Endothelial cell of hepatic sinusoid (primary cell): Measurements from ENCODE around the gene TMEM127.
"Not testable (repeated sequence)": the region's sequence is repeated elsewhere in the genome, so short reads cannot be mapped to it uniquely, and the experiment has no call there.

Experiments
- in situ Hi-C: cut with HindIII; loops from 2 replicates; pipeline ENCODE4 v1.10.0; 2017; ENCODE audit warnings: low sequenced_read_pairs

TMEM127 gene, protein sequence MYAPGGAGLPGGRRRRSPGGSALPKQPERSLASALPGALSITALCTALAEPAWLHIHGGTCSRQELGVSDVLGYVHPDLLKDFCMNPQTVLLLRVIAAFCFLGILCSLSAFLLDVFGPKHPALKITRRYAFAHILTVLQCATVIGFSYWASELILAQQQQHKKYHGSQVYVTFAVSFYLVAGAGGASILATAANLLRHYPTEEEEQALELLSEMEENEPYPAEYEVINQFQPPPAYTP

GRCh38 chr2:96265840-96266679 lies at the start of gene TMEM127, which contains the start of gene CIAO1:
Gene TMEM127 (minus strand): TSS chr2:96265997. CDS start chr2:96265381, 616 bp downstream.
Gene CIAO1 (plus strand): TSS chr2:96266225. CDS start chr2:96266351, 126 bp downstream.
- in situ Hi-C loops = no loop called here

DNA sequence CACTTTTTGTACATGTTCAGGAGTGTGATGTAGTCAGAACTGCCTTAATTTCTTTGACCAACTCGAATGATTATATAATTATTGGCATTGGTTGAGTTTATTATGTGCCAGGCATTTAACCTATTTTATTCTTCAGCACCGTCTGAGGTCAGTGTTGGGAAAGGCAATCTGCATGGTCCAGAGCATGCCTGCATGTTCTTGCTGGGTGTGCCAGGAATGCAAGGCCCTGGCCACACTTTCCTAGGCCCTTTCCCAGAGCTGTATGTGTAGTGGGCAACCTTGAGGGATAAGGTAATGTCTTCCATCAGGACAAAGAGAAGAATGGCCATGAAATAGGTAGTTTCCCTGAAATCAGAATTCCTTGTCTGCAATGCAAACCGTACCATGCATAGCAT lies 49.2 kb upstream of the TMEM127 start:
- in situ Hi-C loops = no loop called here

- in situ Hi-C loops = no loop called here
These were observed 42.5 kb upstream of the TMEM127 start for GRCh38 chr2:96308248-96308647.

DNA sequence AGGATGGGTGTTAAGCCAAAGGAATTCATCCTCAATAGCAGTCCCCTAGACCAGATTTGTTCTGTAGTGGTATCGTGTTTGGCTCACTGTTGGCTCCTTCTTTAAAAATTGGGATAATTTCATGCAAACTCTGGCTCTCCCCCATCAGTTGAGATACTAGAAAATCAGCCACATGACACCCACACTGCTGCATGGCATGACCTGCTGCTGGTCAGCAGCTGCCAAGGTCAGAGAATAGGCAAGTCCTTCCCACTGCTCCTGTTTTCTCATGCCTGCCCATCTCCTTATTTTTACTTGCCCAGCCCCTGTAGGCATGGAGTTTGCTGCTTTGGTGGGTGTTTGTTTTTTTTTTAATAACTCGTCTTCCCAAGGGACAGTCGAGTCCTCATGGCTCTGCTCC lies 40.6 kb upstream of the TMEM127 start:
- in situ Hi-C loops = no loop called here

DNA sequence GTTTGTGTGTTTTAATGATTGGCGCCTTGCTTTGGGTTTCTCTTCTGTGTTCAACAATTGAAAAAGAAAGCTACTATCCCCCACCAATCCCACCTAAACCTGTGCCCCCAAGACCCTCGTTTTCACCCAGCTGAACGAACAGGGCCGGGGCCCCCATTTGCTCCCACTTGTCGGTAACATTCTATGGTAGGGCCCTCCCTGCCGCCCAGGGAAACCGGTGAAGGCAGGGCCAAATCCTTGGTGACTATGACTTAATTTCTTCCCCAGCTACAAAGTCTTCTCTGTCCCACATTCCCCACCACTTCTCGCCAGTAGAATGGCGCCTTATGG lies 40.1 kb upstream of the TMEM127 start:
- in situ Hi-C loops = no loop called here

DNA sequence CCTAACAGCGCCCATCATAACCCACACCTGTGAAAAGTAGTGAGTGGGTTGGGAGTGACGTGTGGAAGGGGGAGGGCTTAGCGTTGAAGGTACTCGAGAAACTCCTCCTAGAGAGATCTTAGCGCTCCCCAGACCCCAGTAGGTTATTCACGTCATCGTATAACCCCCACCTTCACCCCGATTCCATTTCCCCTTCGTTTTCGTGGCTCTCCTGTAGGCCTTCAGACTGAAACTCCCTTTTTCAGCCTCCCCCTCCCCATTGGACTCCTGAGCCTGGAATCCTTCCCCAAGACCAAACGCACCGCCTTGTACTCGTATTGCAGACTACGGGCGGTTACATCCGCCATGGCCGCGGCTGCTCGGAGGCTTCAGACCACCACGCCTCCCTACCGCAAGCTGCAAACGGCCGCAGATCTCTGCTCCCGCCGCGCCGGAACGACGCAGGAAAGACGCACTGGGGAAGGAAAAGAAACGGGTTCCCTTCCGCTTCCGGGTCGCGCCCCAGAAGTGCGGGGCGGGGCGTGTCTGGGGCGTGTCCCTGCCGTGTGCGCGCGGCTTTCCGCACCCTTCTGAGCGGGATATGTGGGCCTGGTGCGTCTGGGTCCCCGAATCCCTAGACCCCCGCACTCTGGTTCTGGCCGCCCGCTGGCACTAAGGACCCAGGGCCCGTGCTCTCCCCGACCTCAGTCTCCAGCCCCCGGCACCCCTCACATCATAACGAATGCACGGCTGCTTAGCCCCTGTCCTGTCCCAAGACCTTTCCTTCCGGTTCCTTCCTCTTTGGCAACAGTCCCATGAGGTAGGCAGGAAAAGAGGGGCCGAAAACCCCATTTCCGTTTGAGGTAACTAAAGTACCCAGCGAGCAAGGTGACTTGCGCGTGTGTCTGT lies 39.5 kb upstream of the TMEM127 start, which contains the start of gene SNRNP200:
Gene SNRNP200 (minus strand): TSS at position 456 of the 888 bp plus-strand sequence. CDS start 109 bp downstream, at position 347.
- in situ Hi-C loops = no loop called here

DNA sequence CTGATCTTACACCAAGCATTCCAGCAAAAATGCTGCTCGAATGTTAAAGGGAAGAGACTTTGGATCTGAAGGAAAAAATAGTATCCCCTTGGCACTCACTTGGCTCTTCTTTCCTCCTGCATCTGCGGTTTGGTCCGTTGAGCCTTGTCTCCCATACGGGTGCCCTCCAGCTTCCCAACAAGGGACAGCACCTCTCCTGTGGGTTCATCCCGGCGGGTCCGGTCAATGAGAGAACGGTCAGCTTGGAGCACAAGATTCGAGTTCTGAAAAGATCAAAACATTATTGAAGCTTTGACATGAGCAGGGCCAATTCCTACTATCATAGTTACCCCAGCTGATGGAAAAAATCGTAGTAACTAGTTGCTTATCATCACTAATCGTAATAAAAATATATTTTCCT lies 38.8 kb upstream of the TMEM127 start:
- in situ Hi-C loops = no loop called here

DNA sequence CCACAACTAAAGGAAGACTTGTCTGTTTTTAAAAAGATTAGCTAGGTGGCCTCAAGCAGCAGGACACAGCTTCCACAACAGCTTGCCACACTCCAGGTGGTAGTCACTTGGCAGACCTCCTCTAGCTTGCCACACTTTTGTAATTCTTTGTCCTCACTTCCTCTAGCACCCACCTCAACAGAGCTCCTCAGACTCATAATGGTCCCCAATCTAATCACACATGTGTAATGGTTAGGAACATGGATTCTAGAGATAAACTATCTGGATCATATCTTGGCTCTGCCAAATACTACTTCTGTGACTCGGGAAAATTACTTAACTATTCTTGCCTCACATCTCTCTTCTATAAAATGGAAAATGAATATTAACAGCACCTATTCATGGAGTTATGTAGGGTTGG lies 36.1 kb upstream of the TMEM127 start:
- in situ Hi-C loops = no loop called here

- in situ Hi-C loops = no loop called here
These were observed 31.1 kb upstream of the TMEM127 start for GRCh38 chr2:96296925-96297324.

GRCh38 chr2:96294271-96294670 lies 28.5 kb upstream of the TMEM127 start:
- in situ Hi-C loops = not testable (repeated sequence)

DNA sequence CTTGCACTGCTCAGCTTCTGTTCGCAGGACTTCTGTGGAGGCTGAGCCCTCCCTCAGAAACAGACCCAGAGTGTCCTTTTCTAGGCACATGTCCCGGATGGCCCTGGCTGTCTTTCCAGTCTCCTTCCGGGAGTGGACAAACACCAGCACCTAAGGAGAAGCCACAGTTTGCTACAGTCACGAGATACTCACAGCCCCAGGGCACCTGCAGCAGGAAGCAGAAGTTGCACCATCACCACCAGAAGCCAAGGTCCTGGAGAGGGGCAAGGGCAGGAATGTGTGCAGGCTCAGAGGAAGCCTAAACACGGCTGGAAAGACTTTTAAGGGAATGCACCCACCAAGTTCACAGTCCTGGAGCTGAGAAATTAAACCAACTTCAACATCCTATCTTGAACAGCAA lies 26.0 kb upstream of the TMEM127 start:
- in situ Hi-C loops = no loop called here

GRCh38 chr2:96287273-96287856 lies 21.6 kb upstream of the TMEM127 start:
- in situ Hi-C loops = no loop called here

GRCh38 chr2:96276787-96277499 lies 11.1 kb upstream of the TMEM127 start:
- in situ Hi-C loops = no loop called here

DNA sequence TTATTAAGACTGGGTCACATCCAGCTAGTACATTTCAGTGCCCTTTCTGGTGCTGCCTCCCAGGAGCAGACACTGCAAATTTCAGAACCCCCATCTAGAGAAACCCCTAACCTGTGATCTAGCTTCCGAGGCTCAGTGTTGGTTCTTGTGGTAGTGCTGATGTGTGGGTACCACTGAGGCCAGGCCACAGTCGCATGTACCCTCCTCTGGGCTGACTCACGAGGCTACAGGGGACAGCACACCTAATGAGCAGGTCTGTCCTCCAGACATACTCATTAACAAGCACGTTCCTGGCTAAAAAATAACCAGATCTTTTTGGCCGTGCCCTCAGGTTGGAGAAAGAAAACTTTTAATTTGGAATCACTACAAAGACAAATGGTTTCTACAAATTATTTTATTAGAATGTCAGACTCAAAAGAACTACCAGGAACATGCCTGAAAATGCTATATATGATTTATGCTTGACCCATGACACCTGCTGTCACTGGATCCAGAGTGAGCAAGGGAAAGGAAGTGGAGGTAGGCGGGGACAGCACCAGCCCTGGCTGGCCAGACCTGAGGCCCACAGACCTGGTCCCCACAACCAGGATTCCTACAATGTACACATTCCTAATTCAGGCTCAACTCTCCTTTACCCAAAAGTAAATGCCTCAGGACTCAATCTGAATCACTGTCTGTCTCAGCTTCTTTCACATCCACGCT lies 8.7 kb upstream of the TMEM127 start:
- in situ Hi-C loops = loop anchor here (5.0 kb wide), 1 partner anchor 72 kb away; no protein-coding TSS in a partner anchor

DNA sequence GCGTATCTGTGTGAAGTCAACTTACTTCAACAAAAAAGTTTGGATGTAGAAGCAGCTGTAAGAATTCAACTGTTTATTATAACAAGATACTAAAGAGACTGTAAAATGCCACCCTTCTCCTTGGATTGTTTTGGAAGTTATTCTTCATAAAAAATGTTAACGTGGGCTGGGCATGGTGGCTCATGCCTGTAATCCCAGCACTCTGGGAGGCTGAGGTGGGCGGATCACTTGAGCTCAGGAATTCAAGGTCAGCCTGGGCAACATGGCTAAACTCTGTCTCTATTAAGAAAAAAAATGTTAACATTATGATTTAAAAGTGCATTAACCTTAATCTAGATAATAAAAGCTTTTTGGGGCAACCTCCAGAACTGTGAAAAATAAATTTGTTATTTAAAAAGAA lies 8.0 kb upstream of the TMEM127 start:
- in situ Hi-C loops = loop anchor here (5.0 kb wide), 1 partner anchor 71 kb away; no protein-coding TSS in a partner anchor

DNA sequence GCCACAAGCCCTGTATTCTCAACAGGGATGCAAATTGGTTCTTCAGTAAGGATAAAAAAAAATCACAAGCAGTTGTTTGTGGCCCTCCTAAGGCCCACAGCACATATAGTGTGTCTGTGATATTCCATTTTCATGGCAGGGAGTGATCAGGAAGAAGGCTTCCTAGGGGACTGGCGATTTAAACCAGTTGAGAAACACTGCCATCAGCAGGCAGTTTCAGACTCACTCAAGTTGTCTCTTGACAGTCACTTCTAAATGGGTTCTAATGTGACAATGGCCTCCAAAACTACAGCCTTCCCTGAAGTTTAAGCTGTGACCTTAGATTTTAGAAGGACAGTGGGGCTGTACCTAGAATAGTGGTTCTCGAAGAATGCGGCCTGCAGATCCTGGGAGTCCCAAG lies 6.2 kb upstream of the TMEM127 start:
- in situ Hi-C loops = loop anchor here (5.0 kb wide), 1 partner anchor 70 kb away; no protein-coding TSS in a partner anchor

GRCh38 chr2:96267159-96267971 lies 1.6 kb upstream of the TMEM127 start:
- in situ Hi-C loops = no loop called here

GRCh38 chr2:96265349-96265839 lies 403 bp downstream of the TMEM127 start:
- in situ Hi-C loops = no loop called here
